ENCODE measurements around the gene MON1A.

GRCh38 chr3:49910409-49911123 is 19.0 kb downstream of the MON1A start:
- TF ChIP-seq, protein P1, sequence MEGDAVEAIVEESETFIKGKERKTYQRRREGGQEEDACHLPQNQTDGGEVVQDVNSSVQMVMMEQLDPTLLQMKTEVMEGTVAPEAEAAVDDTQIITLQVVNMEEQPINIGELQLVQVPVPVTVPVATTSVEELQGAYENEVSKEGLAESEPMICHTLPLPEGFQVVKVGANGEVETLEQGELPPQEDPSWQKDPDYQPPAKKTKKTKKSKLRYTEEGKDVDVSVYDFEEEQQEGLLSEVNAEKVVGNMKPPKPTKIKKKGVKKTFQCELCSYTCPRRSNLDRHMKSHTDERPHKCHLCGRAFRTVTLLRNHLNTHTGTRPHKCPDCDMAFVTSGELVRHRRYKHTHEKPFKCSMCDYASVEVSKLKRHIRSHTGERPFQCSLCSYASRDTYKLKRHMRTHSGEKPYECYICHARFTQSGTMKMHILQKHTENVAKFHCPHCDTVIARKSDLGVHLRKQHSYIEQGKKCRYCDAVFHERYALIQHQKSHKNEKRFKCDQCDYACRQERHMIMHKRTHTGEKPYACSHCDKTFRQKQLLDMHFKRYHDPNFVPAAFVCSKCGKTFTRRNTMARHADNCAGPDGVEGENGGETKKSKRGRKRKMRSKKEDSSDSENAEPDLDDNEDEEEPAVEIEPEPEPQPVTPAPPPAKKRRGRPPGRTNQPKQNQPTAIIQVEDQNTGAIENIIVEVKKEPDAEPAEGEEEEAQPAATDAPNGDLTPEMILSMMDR (IDR thresholded peaks at IDR 0.05; ENCODE audit: insufficient read depth, low read depth, low read length): no peak
- no peak for TF ChIP-seq EZH2 (IDR thresholded peaks at IDR 0.05; ENCODE audit: insufficient read depth, low read length)
